Neural progenitor cell (in vitro differentiated cells): ENCODE measurements around the gene HOXD1. TPM values are rescaled to one million over a fixed set of nuclear protein-coding genes. Genes with fewer than 3 reads are reported as not detected.

Experiments
- DNase-seq: peaks from one replicate; pipeline ENCODE4 v3.0.0-alpha.2; 2016; ENCODE audit warnings: low spot score
- H2AFZ ChIP-seq: fragments of 200-600 bp; sonication (generic); replicated peaks from 2 replicates; pipeline ENCODE4 v1.6.1; 2016; ENCODE audit warnings: antibody characterized with exemption
- H3F3A ChIP-seq: fragments of 200-600 bp; sonication (generic); 2 replicates; pipeline ENCODE4 v1.6.1; 2016; ENCODE audit warnings: antibody characterized with exemption, low read depth
- H3K27ac ChIP-seq: fragments of 200-600 bp; sonication (generic); 2 replicates; pipeline ENCODE4 v1.5.1; 2016; ENCODE audit warnings: mild to moderate bottlenecking
- H3K27me3 ChIP-seq: fragments of 200-600 bp; sonication (generic); 2 replicates; pipeline ENCODE4 v1.6.1; 2016; ENCODE audit warnings: mild to moderate bottlenecking, moderate library complexity
- H3K36me3 ChIP-seq: fragments of 200-600 bp; sonication (generic); 2 replicates; pipeline ENCODE4 v1.5.1; 2016
- H3K4me1 ChIP-seq: fragments of 200-600 bp; sonication (generic); 2 replicates; pipeline ENCODE4 v1.6.1; 2016; ENCODE audit warnings: mixed run types
- H3K4me2 ChIP-seq: fragments of 200-600 bp; sonication (generic); 2 replicates; pipeline ENCODE4 v1.6.1; 2016
- H3K4me3 ChIP-seq: fragments of 200-600 bp; sonication (generic); 2 replicates; pipeline ENCODE4 v1.5.1; 2016
- H3K79me2 ChIP-seq: fragments of 200-600 bp; sonication (generic); 2 replicates; pipeline ENCODE4 v1.6.1; 2016; ENCODE audit warnings: low read depth
- H3K9ac ChIP-seq: fragments of 200-600 bp; sonication (generic); 2 replicates; pipeline ENCODE4 v1.6.1; 2016
- H3K9me3 ChIP-seq: fragments of 200-600 bp; sonication (generic); 2 replicates; pipeline ENCODE4 v1.5.1; 2016; ENCODE audit warnings: low read depth
- H4K20me1 ChIP-seq: fragments of 200-600 bp; sonication (generic); 2 replicates; pipeline ENCODE4 v1.6.1; 2016; ENCODE audit warnings: low read depth
- H3K27ac Mint-ChIP-seq: 3 replicates; pipeline ENCODE4 v1.8.0; 2021; ENCODE audit warnings: mixed read lengths
- H3K27me3 Mint-ChIP-seq: 2 replicates; pipeline ENCODE4 v1.8.0; 2022; ENCODE audit warnings: low read depth, mild to moderate bottlenecking, inconsistent platforms, moderate library complexity, mixed read lengths; ENCODE audit not compliant: insufficient read depth
- H3K36me3 Mint-ChIP-seq: 3 replicates; pipeline ENCODE4 v1.8.0; 2021; ENCODE audit warnings: mixed read lengths
- H3K4me1 Mint-ChIP-seq: 3 replicates; pipeline ENCODE4 v1.8.0; 2021; ENCODE audit warnings: mixed read lengths
- H3K4me3 Mint-ChIP-seq: 3 replicates; pipeline ENCODE4 v1.8.0; 2021; ENCODE audit warnings: mild to moderate bottlenecking, moderate library complexity, mixed read lengths
- H3K9me3 Mint-ChIP-seq: 3 replicates; pipeline ENCODE4 v1.8.0; 2020; ENCODE audit warnings: mixed read lengths
- EZH2 ChIP-seq: fragments of 200-600 bp; sonication (generic); IDR thresholded peaks from 2 replicates; pipeline ENCODE4 v1.6.1; 2017; ENCODE audit warnings: antibody characterized with exemption, mild to moderate bottlenecking, moderate library complexity
- EZH2phosphoT487 ChIP-seq: fragments of 200-600 bp; sonication (generic); IDR thresholded peaks from 2 replicates; pipeline ENCODE4 v1.6.1; 2017; ENCODE audit warnings: antibody characterized with exemption
- total RNA-seq: library from RNA; depleted of rRNA; stranded (reverse); fragments of >200 nt; gene quantifications from 2 replicates; pipeline ENCODE4 v1.2.3, GENCODE V29; 2015; ENCODE audit warnings: low replicate concordance
- TF ChIP-seq, protein P1 (sequence below): fragments of 200-600 bp; sonication (generic); IDR thresholded peaks from 2 replicates; pipeline ENCODE4 v1.5.1; 2017; ENCODE audit warnings: antibody characterized with exemption, mild to moderate bottlenecking

HOXD1 gene
- total RNA-seq, 1 donor from 2014 or later: not detected

DNA sequence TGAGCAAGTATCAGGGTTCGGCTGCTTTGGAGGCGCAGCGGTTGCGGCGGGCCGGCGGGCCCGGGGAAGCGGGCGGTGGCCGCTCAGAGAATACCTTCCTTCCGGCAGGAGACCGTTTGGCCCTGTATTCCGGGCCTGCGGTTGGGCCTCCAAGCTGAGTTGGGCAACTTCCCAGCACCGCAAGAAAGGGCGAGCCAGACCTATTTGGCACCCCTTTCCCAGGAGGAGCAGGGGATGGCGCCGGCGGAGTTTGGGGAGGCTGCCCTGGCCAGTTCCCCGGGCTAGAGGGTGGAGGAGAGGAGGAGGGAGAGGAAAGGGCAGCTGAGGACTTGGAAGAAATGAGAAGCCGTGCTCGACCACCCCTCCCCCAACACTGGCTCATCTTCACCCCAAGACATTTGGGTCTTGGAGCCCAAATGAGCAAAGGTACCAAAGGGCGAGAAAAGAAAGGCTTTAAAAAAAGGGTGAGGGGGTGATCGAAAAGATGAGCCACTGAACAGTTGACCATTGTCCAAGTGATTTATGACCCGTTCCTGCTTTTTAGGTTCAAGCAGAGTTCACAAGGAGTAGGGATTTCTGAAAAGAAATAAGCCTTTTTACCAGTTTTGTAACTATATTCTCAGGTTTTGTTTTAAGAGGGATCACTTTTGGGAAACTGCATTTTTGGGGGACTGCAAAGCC is 23.0 kb upstream of the HOXD1 start:
- H3K27ac Mint-ChIP-seq: no peak overlapping the region
- peaks cover 14% of the 10 kb centered on the region for H3K9me3 Mint-ChIP-seq
- Histone ChIP-seq H2AFZ (no peak overlapping the region), H3K9me3 (no peaks in the 10 kb centered on the region), H3K27ac (no peak overlapping the region), H4K20me1 (peaks cover 90% of the 10 kb centered on the region), H3F3A (no peaks in the 10 kb centered on the region), H3K27me3 (peaks cover 100% of the 10 kb centered on the region), H3K9ac (no peak overlapping the region), H3K79me2 (no peaks in the 10 kb centered on the region), H3K36me3 (no peaks in the 10 kb centered on the region), H3K4me3 (no peak overlapping the region), H3K4me1 (no peaks in the 10 kb centered on the region), H3K4me2 (no peak overlapping the region)
- peak overlapping the region; percentile 55 for H3K4me3 Mint-ChIP-seq
- TF ChIP-seq, protein P1, sequence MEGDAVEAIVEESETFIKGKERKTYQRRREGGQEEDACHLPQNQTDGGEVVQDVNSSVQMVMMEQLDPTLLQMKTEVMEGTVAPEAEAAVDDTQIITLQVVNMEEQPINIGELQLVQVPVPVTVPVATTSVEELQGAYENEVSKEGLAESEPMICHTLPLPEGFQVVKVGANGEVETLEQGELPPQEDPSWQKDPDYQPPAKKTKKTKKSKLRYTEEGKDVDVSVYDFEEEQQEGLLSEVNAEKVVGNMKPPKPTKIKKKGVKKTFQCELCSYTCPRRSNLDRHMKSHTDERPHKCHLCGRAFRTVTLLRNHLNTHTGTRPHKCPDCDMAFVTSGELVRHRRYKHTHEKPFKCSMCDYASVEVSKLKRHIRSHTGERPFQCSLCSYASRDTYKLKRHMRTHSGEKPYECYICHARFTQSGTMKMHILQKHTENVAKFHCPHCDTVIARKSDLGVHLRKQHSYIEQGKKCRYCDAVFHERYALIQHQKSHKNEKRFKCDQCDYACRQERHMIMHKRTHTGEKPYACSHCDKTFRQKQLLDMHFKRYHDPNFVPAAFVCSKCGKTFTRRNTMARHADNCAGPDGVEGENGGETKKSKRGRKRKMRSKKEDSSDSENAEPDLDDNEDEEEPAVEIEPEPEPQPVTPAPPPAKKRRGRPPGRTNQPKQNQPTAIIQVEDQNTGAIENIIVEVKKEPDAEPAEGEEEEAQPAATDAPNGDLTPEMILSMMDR: no peak
- peak; percentile 80 for TF ChIP-seq EZH2phosphoT487
- peak; percentile 99 for TF ChIP-seq EZH2
- peaks cover 87% of the 10 kb centered on the region for H3K27me3 Mint-ChIP-seq
- DNase-seq: peak; percentile 37
- H3K36me3 Mint-ChIP-seq: no peaks in the 10 kb centered on the region
- H3K4me1 Mint-ChIP-seq: no peaks in the 10 kb centered on the region

DNA sequence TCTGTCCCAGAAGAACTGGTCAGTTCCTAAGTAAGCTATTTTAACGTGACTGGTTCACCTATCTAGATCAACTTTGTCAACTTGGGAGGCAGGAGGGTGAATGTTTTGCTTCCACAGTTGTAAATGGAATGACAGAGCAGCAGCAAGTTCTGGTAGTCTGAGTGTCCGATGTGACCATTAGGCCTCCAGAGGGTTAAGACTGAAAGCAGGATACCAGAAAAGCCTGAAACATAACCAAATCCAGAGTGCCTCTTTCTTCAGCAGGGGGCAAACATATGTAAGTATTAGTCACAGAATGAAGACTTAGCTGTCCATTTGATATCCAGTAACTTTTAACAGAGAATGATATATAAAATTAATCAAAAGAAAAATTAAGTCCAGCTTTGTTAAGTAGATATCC is 22.2 kb upstream of the HOXD1 start:
- Mint-ChIP-seq H3K9me3 (peaks cover 14% of the 10 kb centered on the region), H3K27me3 (peaks cover 87% of the 10 kb centered on the region), H3K36me3 (no peaks in the 10 kb centered on the region), H3K4me3 (no peak overlapping the region), H3K4me1 (no peaks in the 10 kb centered on the region), H3K27ac (no peak overlapping the region)
- Histone ChIP-seq H3K27ac (no peak overlapping the region), H3K36me3 (no peaks in the 10 kb centered on the region), H3K4me2 (no peak overlapping the region), H3F3A (no peaks in the 10 kb centered on the region), H2AFZ (no peak overlapping the region), H3K9ac (no peak overlapping the region), H3K27me3 (peaks cover 100% of the 10 kb centered on the region), H3K9me3 (no peaks in the 10 kb centered on the region), H4K20me1 (peaks cover 91% of the 10 kb centered on the region), H3K4me3 (no peak overlapping the region), H3K4me1 (no peaks in the 10 kb centered on the region), H3K79me2 (no peaks in the 10 kb centered on the region)
- no peak for TF ChIP-seq EZH2
- TF ChIP-seq, protein P1: no peak
- TF ChIP-seq EZH2phosphoT487: no peak
- no peak for DNase-seq

DNA sequence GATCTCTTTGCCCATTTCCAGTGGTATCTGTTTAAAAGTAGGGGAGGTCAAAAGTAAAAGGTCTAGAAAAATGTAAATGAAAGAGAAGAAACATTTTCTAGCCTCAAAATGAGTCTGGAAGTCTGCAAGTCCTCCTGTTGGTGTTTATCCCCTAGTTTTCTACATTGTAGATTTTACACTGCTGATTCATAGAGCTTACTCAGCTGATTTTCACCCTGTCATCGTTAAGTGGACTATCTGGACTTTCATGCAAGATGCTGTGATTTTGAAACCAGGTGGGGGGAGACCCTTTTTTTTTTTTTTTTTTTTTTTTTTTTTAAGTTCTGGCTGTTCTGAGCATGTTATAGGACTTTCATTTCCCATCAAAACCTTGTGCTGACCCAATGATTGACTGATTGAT is 21.1 kb upstream of the HOXD1 start:
- H3K27me3 ChIP-seq: peaks cover 100% of the 10 kb centered on the region
- TF ChIP-seq EZH2phosphoT487: no peak
- TF ChIP-seq, protein P1: no peak
- peak; percentile 4 for TF ChIP-seq EZH2
- no peak overlapping the region for H3K9ac ChIP-seq
- Mint-ChIP-seq H3K4me3 (no peak overlapping the region), H3K27ac (no peak overlapping the region), H3K9me3 (peaks cover 15% of the 10 kb centered on the region), H3K4me1 (no peaks in the 10 kb centered on the region), H3K27me3 (peaks cover 83% of the 10 kb centered on the region), H3K36me3 (no peaks in the 10 kb centered on the region)
- DNase-seq: no peak
- no peak overlapping the region for H3K4me3 ChIP-seq
- peaks cover 90% of the 10 kb centered on the region for H4K20me1 ChIP-seq
- H3K27ac ChIP-seq: no peak overlapping the region
- no peaks in the 10 kb centered on the region for H3F3A ChIP-seq
- no peaks in the 10 kb centered on the region for H3K36me3 ChIP-seq
- no peak overlapping the region for H2AFZ ChIP-seq
- H3K4me2 ChIP-seq: no peak overlapping the region
- no peaks in the 10 kb centered on the region for H3K79me2 ChIP-seq
- no peaks in the 10 kb centered on the region for H3K4me1 ChIP-seq
- no peaks in the 10 kb centered on the region for H3K9me3 ChIP-seq
